ENCODE results near the gene STK39.

Gene STK39

GRCh38 chr2:168034616-168035015, 212.8 kb downstream of the STK39 start:
- no peak for DNase-seq

- DNase-seq: no peak
These were observed 213.4 kb downstream of the STK39 start for GRCh38 chr2:168033966-168034365.

- DNase-seq: no peak
These were observed 215.3 kb downstream of the STK39 start for GRCh38 chr2:168032091-168032490.

GRCh38 chr2:168030862-168031624, 216.4 kb downstream of the STK39 start:
- peak; percentile 12 for DNase-seq

- DNase-seq: no peak
These were observed 218.3 kb downstream of the STK39 start for GRCh38 chr2:168029071-168029470.

GRCh38 chr2:168028362-168028761, 219.0 kb downstream of the STK39 start:
- no peak for DNase-seq

- DNase-seq: peak; percentile 46
These were observed 221.8 kb downstream of the STK39 start for GRCh38 chr2:168025487-168026202.

GRCh38 chr2:168024459-168024858, 222.9 kb downstream of the STK39 start:
- DNase-seq: no peak

- DNase-seq: no peak
These were observed 225.4 kb downstream of the STK39 start for GRCh38 chr2:168021800-168022587.

- no peak for DNase-seq
These were observed 232.0 kb downstream of the STK39 start for GRCh38 chr2:168015274-168015953.

GRCh38 chr2:168009900-168010299, 237.5 kb downstream of the STK39 start:
- no peak for DNase-seq

- no peak for DNase-seq
These were observed 238.7 kb downstream of the STK39 start for GRCh38 chr2:168008646-168009195.

- DNase-seq: no peak
These were observed 240.9 kb downstream of the STK39 start for GRCh38 chr2:168006498-168006897.

GRCh38 chr2:168005586-168005985, 241.8 kb downstream of the STK39 start:
- no peak for DNase-seq

GRCh38 chr2:168003876-168004275, 243.5 kb downstream of the STK39 start:
- DNase-seq: no peak

- peak; percentile 55 for DNase-seq
These were observed 245.3 kb downstream of the STK39 start for GRCh38 chr2:168002021-168002553.

- no peak for DNase-seq
These were observed 255.1 kb downstream of the STK39 start for GRCh38 chr2:167992278-167992677.

GRCh38 chr2:167990062-167990461, 257.3 kb downstream of the STK39 start:
- no peak for DNase-seq

GRCh38 chr2:167988296-167988695, 259.1 kb downstream of the STK39 start:
- no peak for DNase-seq

- peak; percentile 18 for DNase-seq
These were observed 259.8 kb downstream of the STK39 start for GRCh38 chr2:167987558-167987957.

GRCh38 chr2:167987026-167987425, 260.4 kb downstream of the STK39 start:
- no peak for DNase-seq

GRCh38 chr2:167986223-167986622, 261.2 kb downstream of the STK39 start:
- no peak for DNase-seq

Data from inflammatory macrophage treated with lipopolysaccharide for 4 hours (primary cell).